Erythroblast (primary cell): ENCODE measurements around the gene SLC9A2.

Experiments
- DNase-seq, 2 experiments: peaks; one replicate each; lab custom pipeline; 2025; lab: John Stamatoyannopoulos, UW
- GATA1 ChIP-seq: IDR thresholded peaks from 2 replicates; pipeline ENCODE4 v1.6.1; 2011; ENCODE audit warnings: low read depth, mild to moderate bottlenecking, control low read depth, low read length, moderate library complexity
- POLR2A ChIP-seq: IDR thresholded peaks from 2 replicates; pipeline ENCODE4 v1.6.1; 2011; ENCODE audit warnings: mild to moderate bottlenecking, low read length

SLC9A2 gene

GRCh38 chr2:102635317-102635716 is 16.0 kb downstream of the SLC9A2 start:
- peak in 1 of 2 experiments; percentile 24 for DNase-seq
- TF ChIP-seq POLR2A (no peak), GATA1 (no peak)

GRCh38 chr2:102636283-102636907 is 17.0 kb downstream of the SLC9A2 start:
- TF ChIP-seq POLR2A (no peak), GATA1 (no peak)
- peak; percentile 32 to 46 for DNase-seq

GRCh38 chr2:102637358-102637757 is 18.0 kb downstream of the SLC9A2 start:
- no peak for DNase-seq
- TF ChIP-seq POLR2A: no peak
- TF ChIP-seq GATA1: no peak

- TF ChIP-seq POLR2A (no peak), GATA1 (no peak)
- no peak for DNase-seq
Measured at GRCh38 chr2:102639429-102639828, 20.1 kb downstream of the SLC9A2 start.

- DNase-seq: no peak
- TF ChIP-seq POLR2A (no peak), GATA1 (no peak)
Measured at GRCh38 chr2:102652126-102652525, 32.8 kb downstream of the SLC9A2 start.

GRCh38 chr2:102657770-102658169 is 38.4 kb downstream of the SLC9A2 start:
- TF ChIP-seq GATA1 (no peak), POLR2A (no peak)
- DNase-seq: no peak

GRCh38 chr2:102660070-102660469 is 40.7 kb downstream of the SLC9A2 start:
- TF ChIP-seq GATA1 (no peak), POLR2A (no peak)
- DNase-seq: peak; percentile 24 to 68

GRCh38 chr2:102660574-102660973 is 41.2 kb downstream of the SLC9A2 start:
- TF ChIP-seq GATA1 (no peak), POLR2A (no peak)
- no peak for DNase-seq

GRCh38 chr2:102661846-102662245 is 42.5 kb downstream of the SLC9A2 start:
- DNase-seq: no peak
- TF ChIP-seq GATA1 (no peak), POLR2A (no peak)

- no peak for DNase-seq
- TF ChIP-seq GATA1 (no peak), POLR2A (no peak)
Measured at GRCh38 chr2:102662833-102663232, 43.5 kb downstream of the SLC9A2 start.

GRCh38 chr2:102663381-102663780 is 44.0 kb downstream of the SLC9A2 start:
- TF ChIP-seq GATA1 (no peak), POLR2A (no peak)
- no peak for DNase-seq

- TF ChIP-seq POLR2A (no peak), GATA1 (no peak)
- DNase-seq: peak; percentile 15 to 41
Measured at GRCh38 chr2:102664471-102664909, 45.1 kb downstream of the SLC9A2 start.

- TF ChIP-seq POLR2A (no peak), GATA1 (no peak)
- DNase-seq: no peak
Measured at GRCh38 chr2:102667072-102667471, 47.7 kb downstream of the SLC9A2 start.

- no peak for TF ChIP-seq POLR2A
- no peak for TF ChIP-seq GATA1
Measured at GRCh38 chr2:102668171-102668570, 48.8 kb downstream of the SLC9A2 start.

GRCh38 chr2:102669401-102669800 is 50.0 kb downstream of the SLC9A2 start:
- DNase-seq: no peak
- no peak for TF ChIP-seq POLR2A
- TF ChIP-seq GATA1: no peak

More at GRCh38 chr2:102668171-102668570, 48.8 kb downstream of the SLC9A2 start:
- DNase-seq: no peak
